Ramos (cell line): Measurements from ENCODE around the gene S1PR1.

Experiments
- in situ Hi-C: fragments of 300-500 bp; cut with MboI; formaldehyde crosslinking; loops from one replicate; pipeline ENCODE4 v1.14.3; 2022; ENCODE audit warnings: low sequenced_read_pairs; ENCODE audit not compliant: unreplicated experiment

S1PR1 gene

DNA sequence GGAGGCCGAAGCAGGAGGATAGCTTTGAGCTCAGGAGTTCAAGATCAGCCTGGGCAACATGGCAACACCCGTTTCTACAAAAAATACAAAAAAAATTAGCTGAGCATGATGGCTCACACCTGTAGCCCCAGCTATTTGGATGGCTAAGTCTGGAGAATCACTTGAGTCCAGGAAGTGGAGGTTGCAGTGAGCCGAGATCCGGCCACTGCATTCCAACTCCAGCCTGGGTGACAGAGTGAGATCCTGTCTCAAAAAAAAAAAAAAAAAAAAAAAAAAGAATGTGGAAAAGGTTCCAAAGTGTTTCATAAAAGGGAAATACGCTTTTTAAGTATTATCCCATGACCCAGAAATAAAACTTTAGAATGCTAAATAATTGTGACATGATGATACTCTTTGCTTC lies 8.0 kb downstream of the S1PR1 start:
- in situ Hi-C loops, result no loop called here

DNA sequence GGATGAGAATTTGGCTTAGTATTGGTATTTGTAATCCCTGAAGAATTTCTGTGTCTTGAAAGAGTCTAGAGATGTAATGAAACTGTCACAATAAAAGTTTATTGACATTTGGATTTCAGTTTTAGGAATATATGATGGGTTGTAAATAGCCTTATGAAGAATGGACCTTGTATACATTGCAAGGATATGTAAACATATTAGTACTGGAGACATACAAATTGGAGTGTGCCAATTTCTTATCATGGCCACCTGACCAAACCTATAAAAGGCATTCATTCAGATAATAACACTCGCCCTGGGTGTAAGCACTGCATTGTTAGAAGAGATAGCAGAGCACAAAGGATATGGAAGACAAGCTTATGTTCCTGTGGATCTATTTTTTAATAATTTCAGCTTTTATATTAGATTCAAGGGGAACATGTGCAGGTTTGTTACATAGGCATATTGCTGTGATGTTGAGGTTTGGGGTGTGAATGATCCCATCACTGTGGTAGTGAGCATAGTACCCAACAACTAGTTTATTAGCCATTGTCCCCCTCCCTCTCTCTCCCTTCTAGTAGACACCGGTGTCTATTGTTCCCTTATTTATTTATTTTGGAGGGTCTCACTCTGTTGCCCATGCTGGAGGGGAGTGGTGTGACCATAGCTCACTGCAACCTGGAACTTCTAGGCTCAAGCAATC lies 8.6 kb downstream of the S1PR1 start:
- in situ Hi-C loops, result no loop called here

DNA sequence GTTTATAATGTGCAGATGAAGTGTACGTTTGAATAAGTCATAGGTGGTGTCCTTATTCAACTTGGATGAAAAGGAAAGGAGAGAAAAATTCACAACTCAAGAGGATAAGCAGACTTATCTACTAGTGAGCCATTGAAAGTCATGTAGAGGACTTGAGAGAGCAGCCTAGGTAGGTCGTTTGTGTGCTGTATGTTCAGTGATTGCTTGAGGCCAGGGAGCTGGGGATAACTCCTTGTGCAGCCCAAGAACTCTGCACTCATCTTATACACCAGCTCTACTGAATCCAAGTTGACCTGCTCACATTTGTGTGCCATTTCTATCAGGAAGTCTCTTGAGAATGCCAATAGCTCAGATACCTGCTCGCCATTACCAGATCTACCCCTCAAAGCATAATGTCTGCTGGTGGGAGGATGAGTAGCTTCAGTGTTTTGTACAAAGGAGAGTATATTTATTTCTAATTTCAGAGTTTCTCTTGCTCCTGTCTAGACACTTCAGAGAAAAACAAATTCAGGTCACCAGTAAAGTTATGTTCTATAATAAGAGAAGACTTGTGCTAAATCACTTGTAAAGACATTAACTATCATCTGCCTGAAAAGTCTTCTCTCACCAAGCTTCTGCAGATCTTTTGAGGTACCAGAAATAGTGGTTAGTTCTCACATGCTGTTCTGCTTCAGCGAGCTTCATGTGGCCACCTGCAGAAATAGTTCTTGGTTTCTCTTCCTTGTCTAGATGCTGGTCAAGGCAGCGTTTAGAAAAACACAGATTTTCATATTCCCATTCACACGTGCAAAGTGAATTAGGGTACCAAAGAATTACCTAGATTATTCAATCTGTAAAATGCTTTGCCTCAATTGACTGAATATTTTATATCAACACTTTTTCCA lies 10.8 kb downstream of the S1PR1 start:
- in situ Hi-C loops, result no loop called here

DNA sequence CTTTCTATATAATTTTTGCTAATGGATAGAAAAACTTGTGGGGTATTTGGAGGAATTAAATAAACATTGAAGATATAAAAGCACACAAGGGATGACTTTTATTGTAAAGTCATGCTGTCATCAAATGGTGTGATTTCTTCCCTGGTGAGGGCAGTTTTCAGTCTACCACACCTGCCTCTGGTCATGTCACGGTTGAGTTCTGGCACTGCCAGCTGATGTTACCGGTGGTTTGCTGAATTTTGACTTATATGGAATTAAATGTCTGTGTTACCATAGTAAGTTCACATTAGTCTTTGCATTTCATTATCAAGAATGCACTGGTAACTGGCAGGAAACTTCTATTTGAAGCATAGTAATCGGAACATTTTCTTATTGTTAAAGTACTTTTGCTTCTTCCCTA lies 13.4 kb downstream of the S1PR1 start:
- in situ Hi-C loops, result no loop called here

DNA sequence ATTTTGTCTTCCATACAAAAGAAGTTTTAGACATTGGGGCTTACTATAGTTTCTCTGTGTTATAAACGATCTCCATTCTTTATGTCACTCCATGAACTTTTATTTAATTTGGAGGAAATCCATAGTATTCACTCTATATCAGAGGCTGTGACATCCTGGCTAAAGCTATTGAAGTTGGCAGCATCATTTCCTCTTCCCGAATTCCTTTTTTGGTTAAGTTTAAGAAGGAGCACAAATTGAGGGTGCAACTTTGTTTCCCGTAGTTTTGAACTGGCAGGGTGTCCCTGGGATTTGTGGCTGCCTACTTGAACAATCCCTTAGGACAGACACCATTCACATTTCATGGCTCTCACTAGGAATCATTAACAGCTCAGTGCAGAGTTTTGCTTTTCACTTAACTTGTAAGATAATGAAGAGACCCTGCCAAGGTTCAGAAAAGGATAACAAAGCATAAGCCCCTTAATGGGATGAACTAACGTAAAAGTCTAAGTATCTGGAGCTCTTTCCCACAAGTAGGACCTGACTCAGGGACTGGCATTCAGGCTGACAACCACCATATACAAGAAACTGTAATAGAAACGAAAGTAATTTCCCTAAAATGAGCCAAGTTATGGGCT lies 13.9 kb downstream of the S1PR1 start:
- in situ Hi-C loops, result no loop called here

DNA sequence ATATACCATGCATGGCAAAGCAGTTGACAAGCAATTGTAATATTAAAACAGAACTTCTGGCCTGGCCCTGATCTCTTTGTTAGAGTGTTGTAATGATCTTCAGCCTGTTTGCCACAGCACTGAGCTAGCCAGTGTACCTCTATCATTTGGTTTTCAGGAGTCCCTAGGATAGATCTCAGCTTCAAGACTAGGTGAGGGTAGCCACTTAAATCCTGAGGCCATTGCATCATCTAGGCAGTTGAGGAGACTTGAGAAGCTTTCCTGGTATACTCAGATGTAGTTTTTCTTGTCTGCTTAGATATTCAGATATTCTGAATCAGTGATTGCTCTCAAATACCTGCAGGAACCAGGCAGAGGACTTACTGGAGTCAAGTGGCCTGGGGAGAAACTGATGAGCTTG lies 14.7 kb downstream of the S1PR1 start:
- in situ Hi-C loops, result no loop called here

DNA sequence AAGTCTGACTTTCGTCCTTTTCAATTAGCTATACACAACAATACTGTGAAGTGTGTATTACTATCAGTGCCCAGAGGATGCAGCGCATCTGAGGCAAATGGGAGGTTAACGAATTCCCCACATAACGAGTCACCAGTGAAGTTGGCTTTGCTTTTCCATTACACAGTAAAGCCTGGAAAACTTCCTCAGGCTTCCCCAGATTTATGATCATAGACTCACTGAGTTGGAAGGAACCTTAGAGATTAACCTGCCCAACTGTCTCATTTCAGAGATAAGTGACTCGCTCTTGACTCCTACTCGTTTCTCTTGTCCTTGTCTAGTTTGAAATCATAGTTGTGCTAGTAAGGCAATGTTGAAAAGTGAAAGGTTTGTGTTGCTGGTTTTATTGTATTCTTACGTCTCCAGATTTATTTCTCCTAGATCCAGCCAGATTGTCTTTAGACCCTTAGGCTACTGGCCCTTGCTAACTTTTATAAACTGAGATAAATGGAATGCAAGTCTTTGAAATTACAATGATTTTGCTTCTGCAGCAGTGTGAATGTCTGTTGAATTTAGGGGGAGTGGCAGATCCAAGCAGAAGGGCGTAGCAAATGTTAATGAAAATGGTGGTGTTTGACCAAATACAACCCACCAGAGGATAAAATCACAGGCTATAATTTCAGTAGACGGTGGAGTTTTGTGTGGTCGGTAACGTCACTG lies 17.3 kb downstream of the S1PR1 start:
- in situ Hi-C loops, result no loop called here

DNA sequence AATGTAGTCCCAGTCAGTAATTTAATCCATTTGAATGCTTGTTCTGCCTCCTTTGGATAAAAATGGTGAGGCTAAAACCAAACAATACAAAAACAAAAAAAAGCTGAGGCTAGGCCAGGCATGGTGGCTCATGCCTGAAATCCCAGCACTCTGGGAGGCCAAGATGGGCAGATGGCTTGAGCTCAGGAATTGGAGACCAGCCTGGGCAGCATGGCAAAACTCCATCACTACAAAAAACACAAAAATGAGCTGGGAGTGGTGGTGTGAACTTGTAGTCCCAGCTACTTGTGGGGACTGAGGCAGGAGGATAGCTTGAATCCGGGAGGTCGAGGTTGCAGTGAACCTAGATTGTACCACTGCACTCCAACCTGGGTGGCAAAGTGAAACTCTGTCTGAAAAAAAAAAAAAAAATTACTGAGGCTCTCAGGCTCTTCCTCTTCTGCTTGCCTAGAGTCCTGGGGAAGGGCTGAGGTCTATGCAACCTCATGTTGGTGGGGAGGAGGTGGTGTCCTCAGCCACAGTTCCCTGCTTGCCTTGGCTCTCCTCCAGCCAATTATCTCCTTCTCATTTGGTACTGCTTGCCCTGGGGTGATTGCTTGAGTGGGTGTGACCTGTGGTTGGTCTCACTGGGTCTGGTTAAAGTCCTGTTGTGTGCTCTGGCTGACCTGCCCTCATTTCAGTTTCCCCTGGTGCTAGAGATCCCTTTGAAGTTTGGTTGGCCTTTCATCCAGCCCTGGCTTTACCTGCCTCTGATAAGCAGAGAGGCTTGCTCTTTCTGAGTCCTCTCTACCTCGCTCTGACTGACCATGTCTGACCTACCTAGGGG lies 20.9 kb downstream of the S1PR1 start:
- in situ Hi-C loops, result no loop called here

DNA sequence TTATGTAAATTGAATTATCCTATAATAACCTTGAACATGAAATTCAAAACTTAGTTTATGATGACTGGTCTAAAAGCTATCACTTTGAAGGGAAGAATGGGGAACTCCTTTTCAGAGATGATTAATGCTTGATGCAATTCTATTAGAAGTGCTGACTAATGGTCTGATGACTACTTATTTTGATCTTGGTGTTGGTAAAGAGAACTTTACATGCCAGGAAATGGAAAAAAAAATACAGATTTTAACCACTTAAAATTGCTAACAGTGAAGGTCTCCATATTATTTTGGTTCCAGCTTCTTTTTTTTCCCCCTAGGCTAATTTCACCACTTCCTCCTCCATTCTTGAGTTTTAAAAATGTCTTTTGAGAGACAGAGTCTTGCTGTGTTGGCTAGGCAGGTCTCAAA lies 22.9 kb downstream of the S1PR1 start:
- in situ Hi-C loops, result no loop called here

DNA sequence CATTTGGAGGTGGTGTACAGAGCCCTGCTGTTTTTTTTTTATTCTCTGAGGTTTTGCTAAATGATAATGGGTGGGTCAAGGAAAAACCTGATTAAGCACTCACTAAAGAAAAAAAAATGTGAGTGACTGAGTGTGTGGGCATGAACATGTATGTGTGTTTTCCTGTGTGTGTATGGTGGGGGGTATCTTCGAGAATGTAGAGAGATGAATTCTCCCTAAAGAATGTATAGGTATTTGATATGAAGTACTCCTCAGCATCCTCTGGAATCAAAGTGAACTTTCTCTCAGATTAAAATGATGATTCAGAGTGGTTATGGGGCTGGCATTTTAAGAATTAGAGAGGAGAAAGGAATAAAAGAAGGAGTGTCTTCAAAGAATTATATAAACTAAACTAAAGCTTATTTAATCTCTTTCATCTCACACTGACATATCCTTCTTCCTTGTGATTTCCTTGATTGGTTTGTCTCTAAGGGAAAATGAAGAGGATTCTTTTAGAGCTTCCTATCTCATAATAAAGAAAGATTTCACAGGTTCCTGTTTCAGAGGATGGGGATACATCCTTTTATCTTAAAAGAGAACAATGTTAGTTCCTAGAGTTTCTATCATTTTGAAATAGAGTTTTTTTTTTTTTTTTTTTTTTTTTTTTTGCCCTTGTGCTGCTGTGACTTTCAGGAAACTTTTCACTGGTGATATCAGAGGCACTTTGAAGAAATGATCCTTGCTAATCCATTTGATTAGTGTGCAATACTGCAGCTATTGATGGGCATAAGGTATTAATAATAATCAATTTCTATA lies 23.9 kb downstream of the S1PR1 start:
- in situ Hi-C loops, result no loop called here

DNA sequence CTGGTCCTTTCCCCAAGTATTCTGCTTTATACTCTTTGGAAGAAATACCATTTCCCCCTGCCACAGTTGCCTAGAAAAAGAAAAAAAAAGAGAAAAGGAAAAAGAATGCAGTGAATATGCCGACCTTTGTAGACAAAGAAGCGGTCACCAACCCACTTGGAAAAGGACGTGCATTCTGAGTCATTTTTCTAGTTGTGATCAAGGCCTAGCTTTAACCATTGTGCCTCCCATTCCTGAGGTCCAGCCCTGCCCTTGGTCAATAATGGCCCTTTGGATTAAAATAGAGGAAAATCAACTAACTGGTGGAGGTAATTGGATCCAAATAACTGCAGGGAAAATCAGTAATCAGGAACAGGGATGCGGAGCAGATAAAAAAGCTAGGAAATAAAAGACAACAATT lies 24.8 kb downstream of the S1PR1 start:
- in situ Hi-C loops, result no loop called here

DNA sequence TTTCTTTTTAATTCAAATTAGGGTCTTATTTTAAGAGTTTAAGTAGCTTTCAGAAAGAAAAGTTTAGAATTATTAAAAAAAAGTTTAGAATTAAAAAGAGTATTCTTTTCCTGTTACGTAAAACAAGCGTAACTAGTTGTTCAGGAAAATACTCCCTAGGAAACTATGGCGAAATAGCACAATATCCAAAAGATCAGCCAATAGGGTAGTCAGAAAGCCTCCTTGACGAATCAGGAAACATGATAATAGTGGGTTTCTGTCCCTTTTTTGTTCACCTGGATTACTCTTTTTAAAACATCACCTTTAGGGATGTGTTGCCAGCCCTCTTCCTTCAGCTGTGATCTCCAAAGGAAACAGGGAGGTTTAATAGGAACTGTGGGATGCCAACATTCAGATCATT lies 25.2 kb downstream of the S1PR1 start:
- in situ Hi-C loops, result no loop called here

DNA sequence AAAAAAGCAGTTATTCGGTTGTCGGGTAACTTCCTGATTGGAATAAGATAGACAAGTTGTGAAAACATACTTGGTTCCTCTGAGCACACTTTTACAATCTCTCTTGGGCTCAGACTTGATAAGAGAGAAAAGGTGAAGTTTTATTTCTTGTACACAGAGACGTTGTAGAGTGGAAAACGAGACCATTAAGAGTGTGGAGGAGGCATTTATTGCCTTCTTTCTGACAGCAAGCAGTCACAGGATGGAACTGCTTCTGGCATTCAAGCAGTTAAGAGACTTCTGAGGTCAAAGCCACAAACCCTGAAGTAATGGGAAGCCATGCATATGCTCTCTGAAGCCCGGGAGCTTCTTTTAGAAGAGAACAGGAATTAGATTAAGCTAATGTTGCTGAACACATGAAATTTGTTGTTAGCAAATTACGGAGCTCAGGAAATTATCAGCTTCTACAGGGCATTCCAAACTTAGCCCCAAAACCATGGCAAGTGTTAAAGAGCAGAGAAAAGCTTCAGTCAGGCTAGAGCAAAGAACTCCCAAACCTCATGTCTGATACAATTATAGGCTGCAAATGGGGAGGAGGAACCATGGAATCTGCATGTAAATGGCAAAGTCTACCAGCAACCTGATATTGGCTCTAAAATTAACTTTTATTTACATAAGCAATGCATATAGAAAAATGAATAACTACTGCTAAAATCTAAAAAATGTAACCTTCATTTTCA lies 26.0 kb downstream of the S1PR1 start:
- in situ Hi-C loops, result no loop called here

DNA sequence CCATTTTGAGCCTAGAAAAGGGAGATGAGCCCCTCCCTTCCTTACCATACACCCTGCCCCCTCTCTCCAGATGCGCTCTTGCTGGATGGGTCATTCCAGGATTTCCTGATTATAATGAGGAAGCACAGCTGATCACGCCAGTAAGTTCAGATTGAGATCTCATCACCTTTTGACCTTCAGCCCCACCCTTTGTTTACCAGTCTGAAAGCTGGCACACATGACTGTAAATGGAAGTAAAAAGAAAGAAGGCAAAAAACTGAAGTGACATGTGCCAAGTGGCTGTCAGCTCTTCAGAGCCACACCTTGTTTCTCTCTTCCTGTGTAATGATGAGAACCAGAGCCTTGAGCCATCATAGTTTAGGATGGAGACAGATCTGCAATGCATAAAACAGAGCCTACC lies 27.9 kb downstream of the S1PR1 start:
- in situ Hi-C loops, result no loop called here

DNA sequence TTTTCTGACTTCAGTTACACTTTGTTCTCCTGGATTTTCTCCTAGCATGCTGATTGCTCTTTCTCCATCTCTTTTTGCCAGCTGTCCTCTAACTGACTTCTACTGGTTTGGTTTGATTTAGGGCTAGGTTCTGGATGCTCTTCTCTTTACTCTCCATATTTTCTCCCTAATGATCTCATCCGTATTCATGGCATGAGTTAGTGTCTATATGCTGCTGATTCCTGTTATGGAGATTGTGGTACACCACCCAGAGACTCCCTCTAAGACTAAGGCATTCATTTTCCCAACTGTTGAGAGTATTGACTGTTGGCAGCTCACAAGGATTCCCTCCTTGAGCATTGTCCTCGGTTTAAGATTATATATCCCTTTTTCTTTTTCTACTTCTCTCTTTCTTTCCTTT lies 28.9 kb downstream of the S1PR1 start:
- in situ Hi-C loops, result no loop called here

DNA sequence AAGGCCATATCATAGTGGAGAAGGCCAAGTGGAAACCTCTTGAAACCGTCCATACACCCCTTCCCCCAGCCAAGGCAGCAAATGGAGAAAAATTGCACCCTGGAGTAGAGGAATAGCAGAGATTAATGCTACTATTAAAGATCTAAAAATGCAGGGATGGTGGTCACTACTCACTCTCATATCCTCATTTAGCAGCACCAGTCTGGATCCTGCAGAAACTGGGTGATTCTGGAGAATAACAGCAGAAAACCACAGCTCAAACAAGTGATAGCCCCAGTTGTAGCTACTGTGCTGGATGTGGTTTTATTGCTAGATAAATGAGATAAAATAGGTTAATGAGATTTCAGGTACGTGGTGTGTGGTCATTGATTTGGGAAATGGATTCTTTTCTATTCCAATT lies 30.3 kb downstream of the S1PR1 start:
- in situ Hi-C loops, result no loop called here

DNA sequence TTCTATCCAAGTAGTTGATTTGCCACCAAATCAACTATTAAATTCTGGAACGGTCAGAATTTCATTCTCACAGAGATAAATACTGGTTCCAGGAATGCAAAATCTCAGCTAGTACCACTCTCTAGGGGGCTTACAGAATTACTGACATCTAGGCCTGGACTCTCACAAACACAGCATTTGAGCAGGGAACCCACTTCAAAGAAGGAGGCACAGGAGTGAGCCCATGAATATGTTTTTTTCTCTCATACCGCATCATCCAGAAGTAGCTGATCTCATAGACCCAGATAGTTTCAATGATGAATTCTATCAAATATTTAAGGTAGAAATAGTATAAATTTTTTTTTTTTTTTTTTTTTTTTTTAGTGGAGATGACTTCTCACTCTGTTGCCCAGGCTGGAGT lies 32.1 kb downstream of the S1PR1 start:
- in situ Hi-C loops, result no loop called here

DNA sequence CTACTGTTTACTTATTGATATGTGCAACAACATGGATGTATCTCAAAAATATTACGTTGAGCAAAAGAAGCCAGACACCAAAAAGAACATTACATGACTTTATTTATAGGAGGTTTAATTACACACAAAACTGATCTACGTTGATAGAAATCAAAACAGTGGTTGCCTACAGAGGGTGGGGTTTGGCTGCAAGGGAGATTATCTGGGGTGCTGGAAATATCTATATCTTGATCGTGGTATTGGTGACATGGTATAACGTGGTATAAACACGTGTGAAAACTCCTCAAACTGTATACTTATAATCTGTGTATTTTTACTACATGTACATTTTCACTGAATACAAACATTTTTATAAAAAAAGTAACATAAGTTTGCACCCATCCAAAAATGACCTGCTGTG lies 38.9 kb downstream of the S1PR1 start:
- in situ Hi-C loops, result no loop called here

DNA sequence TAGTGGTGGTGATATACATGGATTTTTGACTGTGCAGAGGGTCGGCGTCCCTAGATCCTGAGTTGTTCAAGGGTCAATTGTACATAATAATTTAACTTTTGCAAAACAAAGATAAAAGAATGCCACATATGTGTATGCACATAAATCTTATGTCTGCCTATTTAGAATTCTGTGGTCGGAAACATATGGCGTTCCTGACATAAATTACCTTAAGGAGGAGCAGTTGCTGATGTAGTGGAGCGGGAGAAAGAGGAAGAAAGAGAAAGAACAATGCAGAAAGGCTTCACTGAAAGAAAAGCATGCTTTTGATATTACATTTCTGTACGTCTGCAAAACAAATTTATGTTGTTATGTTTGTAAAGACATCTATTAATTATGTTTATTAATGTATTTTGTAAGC lies 40.0 kb downstream of the S1PR1 start:
- in situ Hi-C loops, result no loop called here
